GM12878 (cell line): ENCODE results near the gene KIRREL1. TPM values are rescaled to one million over a fixed set of nuclear protein-coding genes. Genes with fewer than 3 reads are reported as not detected.

Source experiments
- ATAC-seq: fragments of 200-7000 bp; cut with Tn5 transposase; 3 replicates; pipeline ENCODE4 v1.9.1; 2020; ENCODE audit warnings: mild to moderate bottlenecking, moderate library complexity
- BruUV-seq: library from RNA; stranded (reverse); fragments of 400-500 nt; replicated peaks from 2 replicates; lab custom pipeline; 2021; lab: Mats Ljungman, UMichigan
- CTCF ChIA-PET: fragments of 300-600 bp; sonication (Branson Sonifier 250); formaldehyde crosslinking; extraction: SDS; loops from one replicate; lab custom pipeline; 2021; ENCODE audit warnings: inconsistent platforms; lab: Yijun Ruan, JAX
- POLR2A ChIA-PET: fragments of 350-600 bp; formaldehyde crosslinking; extraction: SDS; loops from one replicate; lab custom pipeline; 2021; ENCODE audit warnings: inconsistent platforms; lab: Charles Lee
- RAD21 ChIA-PET: fragments of 300-600 bp; sonication (Branson Sonifier 250); formaldehyde crosslinking; loops from one replicate; lab custom pipeline; 2023; ENCODE audit warnings: antibody characterized with exemption; ENCODE audit not compliant: unreplicated experiment; lab: Charles Lee
- SMC1A ChIA-PET: fragments of 300-600 bp; sonication (Branson Sonifier 250); formaldehyde crosslinking; loops from one replicate; lab custom pipeline; 2023; ENCODE audit not compliant: unreplicated experiment, uncharacterized antibody; lab: Charles Lee
- DNase-seq: peaks from one replicate; pipeline ENCODE4 v3.0.0-alpha.2; 2011; ENCODE audit warnings: low read depth, low spot score
- FAIRE-seq: peaks from 3 replicates; lab custom pipeline; 2011; peaks lifted over from hg19 to GRCh38; lab: Jason Lieb, UNC
- H2AFZ ChIP-seq: 2 replicates; pipeline ENCODE4 v1.6.0; 2011; ENCODE audit warnings: low read depth, low read length, control low read depth; ENCODE audit not compliant: control insufficient read depth
- H3K27ac ChIP-seq: 2 replicates; pipeline ENCODE4 v1.5.1; 2011; ENCODE audit warnings: control low read depth; ENCODE audit not compliant: control insufficient read depth, insufficient read depth
- H3K27me3 ChIP-seq, 2 experiments: replicated peaks in 1 of 2; 2 replicates each; pipeline versions ENCODE4 v1.6.0 to v1.6.1; 2011; ENCODE audit warnings: low read length in 1 of 2; ENCODE audit not compliant: control insufficient read depth in 2 of 2, insufficient read depth in 2 of 2
- H3K36me3 ChIP-seq, 2 experiments: 2 replicates each; pipeline ENCODE4 v1.5.1; 2011; ENCODE audit warnings: low read length in 1 of 2; ENCODE audit not compliant: control insufficient read depth in 2 of 2, insufficient read depth in 2 of 2
- H3K4me1 ChIP-seq: 2 replicates; pipeline ENCODE4 v1.6.1; 2011; ENCODE audit warnings: mild to moderate bottlenecking, low read length, moderate library complexity, mixed read lengths; ENCODE audit not compliant: control insufficient read depth, insufficient read depth
- H3K4me2 ChIP-seq: 2 replicates; pipeline ENCODE4 v1.6.0; 2011; ENCODE audit warnings: control low read depth; ENCODE audit not compliant: control insufficient read depth, insufficient read depth
- H3K4me3 ChIP-seq: fragments of 200-600 bp; sonication (generic); 2 replicates; pipeline ENCODE4 v1.5.1; 2016
- H3K79me2 ChIP-seq: 2 replicates; pipeline ENCODE4 v1.6.0; 2011; ENCODE audit warnings: low read length; ENCODE audit not compliant: control insufficient read depth, insufficient read depth
- H3K9ac ChIP-seq: 2 replicates; pipeline ENCODE4 v1.8.0; 2011; ENCODE audit warnings: low read length, control low read depth, mixed read lengths; ENCODE audit not compliant: control insufficient read depth, insufficient read depth
- H3K9me3 ChIP-seq: replicated peaks from 3 replicates; pipeline ENCODE4 v1.5.1; 2011; ENCODE audit warnings: mild to moderate bottlenecking, low read length; ENCODE audit not compliant: control insufficient read depth, insufficient read depth
- H4K20me1 ChIP-seq: 2 replicates; pipeline ENCODE4 v1.6.0; 2011; ENCODE audit not compliant: control insufficient read depth, insufficient read depth
- ATF3 ChIP-seq: IDR thresholded peaks from 2 replicates; pipeline ENCODE4 v1.6.1; 2011; ENCODE audit warnings: low read depth, mild to moderate bottlenecking, low read length, moderate library complexity, borderline replicate concordance; ENCODE audit errors: extremely low read depth
- CEBPZ ChIP-seq: fragments of 150-350 bp; IDR thresholded peaks from 2 replicates; pipeline ENCODE4 v1.6.1; 2016; ENCODE audit warnings: low read depth, low read length
- POLR2AphosphoS5 ChIP-seq: IDR thresholded peaks from 2 replicates; pipeline ENCODE4 v1.6.1; 2011; ENCODE audit warnings: mild to moderate bottlenecking, low read length, inconsistent platforms
- POU2F2 ChIP-seq: IDR thresholded peaks from 3 replicates; pipeline ENCODE4 v1.6.1; 2011; ENCODE audit warnings: low read depth, mild to moderate bottlenecking, low read length, borderline replicate concordance
- SUPT20H ChIP-seq: IDR thresholded peaks from 2 replicates; pipeline ENCODE4 v1.6.1; 2011; ENCODE audit warnings: low read depth, mild to moderate bottlenecking, low read length, moderate library complexity, borderline replicate concordance; ENCODE audit not compliant: control insufficient read depth
- WGBS: methylation state at CpG from one replicate; pipeline ENCODE4 v1.1.6; 2016; ENCODE audit warnings: low lambda C conversion rate; ENCODE audit not compliant: insufficient replicate concordance, insufficient coverage; ENCODE audit errors: missing lambda C conversion rate; 5-methylcytosine and 5-hydroxymethylcytosine counted together
- in situ Hi-C: fragments of 300-500 bp; cut with MboI; formaldehyde crosslinking; loops from 9 replicates; pipeline ENCODE4 v1.14.3; 2018; ENCODE audit warnings: mixed read lengths
- intact Hi-C: fragments of 100-400 bp; cut with micrococcal nuclease; formaldehyde crosslinking; loops from one replicate; pipeline ENCODE4 v1.14.2; 2022; ENCODE audit not compliant: unreplicated experiment
- polyA plus RNA-seq, 11 experiments: library from polyadenylated mRNA; depleted of rRNA in 4 of 11; unstranded in 6 of 11; stranded (reverse) in 5 of 11; fragments of >200 nt; fragmentation: Nextera tagmentation in 4 of 11; fragmentation: Illumina TruSeq in 1 of 11; extraction: Ambion mirVana in 4 of 11; extraction: Trizol in 1 of 11; gene quantifications; 1 replicate in 1 of 11; 2 replicates in 10 of 11; pipeline versions ENCODE4 v1.2.1 to v1.2.3, GENCODE V29; 2011 to 2016; ENCODE audit warnings: inconsistent platforms in 2 of 11, missing spikeins in 2 of 11, low read depth in 1 of 11
- total RNA-seq, 4 experiments: library from RNA; depleted of rRNA in 3 of 4; stranded (reverse); fragments of >200 nt in 3 of 4; fragmentation: Illumina TruSeq in 1 of 4; extraction: Trizol in 1 of 4; gene quantifications; 2 replicates each; pipeline versions ENCODE4 v1.2.1 to v1.2.3, GENCODE V29; 2013 to 2021

The KIRREL1 gene
- total and polyA plus RNA-seq, 10 of the 15 experiments (the other 5 are each of a cell fraction or from before 2014, with no cell fraction given), result 0.15 TPM; not detected in 9

- Histone ChIP-seq H2AFZ (no peak overlapping the region), H3K9ac (no peak overlapping the region), H3K79me2 (no peaks in the 10 kb centered on the region), H4K20me1 (no peaks in the 10 kb centered on the region), H3K27ac (no peak overlapping the region), H3K4me3 (no peak overlapping the region), H3K36me3 (no peaks in the 10 kb centered on the region), H3K4me2 (no peak overlapping the region), H3K27me3 (peaks cover 0 to 2% of the 10 kb centered on the region in 2 experiments; a peak in 1 of 4 replicates), H3K9me3 (no peaks in the 10 kb centered on the region), H3K4me1 (no peaks in the 10 kb centered on the region)
- TF ChIP-seq SUPT20H (no peak), CEBPZ (no peak), POLR2AphosphoS5 (no peak), ATF3 (no peak), POU2F2 (no peak)
- no TSS peak for BruUV-seq
- FAIRE-seq (no peak), DNase-seq (no peak), ATAC-seq (no peak)
- in situ Hi-C loops, result no loop called here
- ChIA-PET CTCF (no interaction called here), POLR2A (no interaction called here), SMC1A (no interaction called here), RAD21 (no interaction called here)
- 27% methylated on average over 1 of the region's 1 CpG for WGBS
- intact Hi-C loops, result no loop called here
Observed at GRCh38 chr1:158026651-158027050, 33.2 kb downstream of the KIRREL1 start.
